IMR-90 (cell line): Measurements from ENCODE around the gene BAIAP2. TPM values are rescaled to one million over a fixed set of nuclear protein-coding genes. Genes with fewer than 3 reads are reported as not detected.

ENCODE experiments used
- ATAC-seq: fragments of 200-7000 bp; cut with Tn5 transposase; 2 replicates; pipeline ENCODE4 v1.9.1; 2020; ENCODE audit warnings: low read depth, mild to moderate bottlenecking, moderate library complexity
- BruUV-seq: library from RNA; stranded (reverse); fragments of 400-500 nt; replicated peaks from 2 replicates; lab custom pipeline; 2021; lab: Mats Ljungman, UMichigan
- CTCF ChIA-PET: fragments of 300-600 bp; formaldehyde crosslinking; extraction: SDS; loops from one replicate; lab custom pipeline; 2021; ENCODE audit warnings: antibody characterized with exemption; lab: Yijun Ruan, JAX
- POLR2A ChIA-PET: fragments of 300-600 bp; sonication (Branson Sonifier 250); formaldehyde crosslinking; loops from one replicate; lab custom pipeline; 2022; ENCODE audit warnings: antibody characterized with exemption; ENCODE audit not compliant: unreplicated experiment; lab: Charles Lee
- DNase-seq: peaks from one replicate; pipeline ENCODE4 v3.0.0; 2013
- H2AFZ ChIP-seq: replicated peaks from 2 replicates; pipeline ENCODE3; 2013; ENCODE audit warnings: low read length, mild to moderate bottlenecking; ENCODE audit not compliant: poor library complexity
- H2AK5ac ChIP-seq: 2 replicates; pipeline ENCODE4 v1.6.1; 2013; ENCODE audit warnings: low read depth, low read length, inconsistent platforms
- H2AK9ac ChIP-seq: replicated peaks from 2 replicates; pipeline ENCODE3; 2013; ENCODE audit warnings: mild to moderate bottlenecking, low read depth, low read length, moderate library complexity; ENCODE audit not compliant: poor library complexity
- H2BK120ac ChIP-seq: 2 replicates; pipeline ENCODE4 v1.6.1; 2013; ENCODE audit warnings: low read depth, low read length, inconsistent platforms
- H2BK15ac ChIP-seq: 3 replicates; pipeline ENCODE4 v1.6.1; 2013; ENCODE audit warnings: low read depth, low read length, inconsistent platforms
- H2BK20ac ChIP-seq: 2 replicates; pipeline ENCODE4 v1.6.1; 2013; ENCODE audit warnings: low read depth, mild to moderate bottlenecking, inconsistent platforms, low read length, moderate library complexity
- H2BK5ac ChIP-seq: 2 replicates; pipeline ENCODE4 v1.6.1; 2013; ENCODE audit warnings: mild to moderate bottlenecking, low read depth, low read length, inconsistent platforms; ENCODE audit not compliant: poor library complexity, severe bottlenecking
- H3K14ac ChIP-seq: replicated peaks from 2 replicates; pipeline ENCODE4 v1.6.1; 2013; ENCODE audit warnings: low read depth, low read length, inconsistent platforms
- H3K18ac ChIP-seq: 2 replicates; pipeline ENCODE4 v1.6.1; 2013; ENCODE audit warnings: low read depth, low read length, control low read depth
- H3K23ac ChIP-seq: 2 replicates; pipeline ENCODE4 v1.6.1; 2013; ENCODE audit warnings: low read depth, low read length, inconsistent platforms
- H3K27ac ChIP-seq: 2 replicates; pipeline ENCODE4 v1.5.1; 2013; ENCODE audit warnings: mild to moderate bottlenecking, control low read depth, low read length; ENCODE audit not compliant: insufficient read depth
- H3K27me3 ChIP-seq: 2 replicates; pipeline ENCODE4 v1.6.1; 2013; ENCODE audit warnings: low read length; ENCODE audit not compliant: control insufficient read depth, insufficient read depth
- H3K36me3 ChIP-seq: 2 replicates; pipeline ENCODE4 v1.6.1; 2013; ENCODE audit warnings: low read length, mixed read lengths; ENCODE audit not compliant: control insufficient read depth, insufficient read depth
- H3K4ac ChIP-seq: 2 replicates; pipeline ENCODE4 v1.6.1; 2013; ENCODE audit warnings: low read depth, low read length, inconsistent platforms
- H3K4me1 ChIP-seq: 2 replicates; pipeline ENCODE4 v1.6.1; 2013; ENCODE audit warnings: low read length, mixed read lengths; ENCODE audit not compliant: control insufficient read depth, insufficient read depth
- H3K4me2 ChIP-seq: 2 replicates; pipeline ENCODE4 v1.6.1; 2013; ENCODE audit warnings: low read depth, mild to moderate bottlenecking, control low read depth, low read length, moderate library complexity
- H3K4me3 ChIP-seq: 2 replicates; pipeline ENCODE4 v1.5.1; 2013; ENCODE audit warnings: low read depth, mild to moderate bottlenecking, control low read depth, low read length, moderate library complexity; ENCODE audit not compliant: insufficient read depth
- H3K56ac ChIP-seq: 2 replicates; pipeline ENCODE4 v1.6.1; 2013; ENCODE audit warnings: low read length, inconsistent platforms; ENCODE audit not compliant: insufficient read depth; ENCODE audit errors: extremely low read depth
- H3K79me1 ChIP-seq, 2 experiments: 2 replicates each; pipeline ENCODE4 v1.6.1; 2013; ENCODE audit warnings: low read length in 2 of 2, inconsistent platforms in 1 of 2, low read depth in 1 of 2
- H3K9ac ChIP-seq: 2 replicates; pipeline ENCODE4 v1.6.1; 2013; ENCODE audit warnings: low read depth, low read length, control low read depth
- H3K9me1 ChIP-seq: 2 replicates; pipeline ENCODE4 v1.6.1; 2013; ENCODE audit warnings: low read length, inconsistent platforms; ENCODE audit not compliant: insufficient read depth
- H3K9me3 ChIP-seq: 2 replicates; pipeline ENCODE4 v1.6.1; 2013; ENCODE audit warnings: low read length; ENCODE audit not compliant: control insufficient read depth, insufficient read depth
- H4K20me1 ChIP-seq: 2 replicates; pipeline ENCODE4 v1.6.1; 2013; ENCODE audit warnings: low read length, inconsistent platforms; ENCODE audit not compliant: insufficient read depth
- H4K5ac ChIP-seq: 2 replicates; pipeline ENCODE4 v1.6.1; 2013; ENCODE audit warnings: mild to moderate bottlenecking, low read depth, low read length, control low read depth
- H4K8ac ChIP-seq, 2 experiments: 2 replicates each; pipeline ENCODE4 v1.6.1; 2013; ENCODE audit warnings: low read depth in 2 of 2, low read length in 2 of 2, control low read depth in 1 of 2, inconsistent platforms in 1 of 2
- H4K91ac ChIP-seq: 2 replicates; pipeline ENCODE4 v1.6.1; 2013; ENCODE audit warnings: low read depth, low read length, inconsistent platforms; ENCODE audit not compliant: insufficient read depth
- FOS ChIP-seq: fragments of 150-350 bp; IDR thresholded peaks from 2 replicates; pipeline ENCODE4 v1.6.1; 2016; ENCODE audit warnings: low read depth, low read length
- MXI1 ChIP-seq: IDR thresholded peaks from 2 replicates; pipeline ENCODE4 v1.6.1; 2012; ENCODE audit warnings: low read depth, mild to moderate bottlenecking, low read length, moderate library complexity, borderline replicate concordance
- WGBS, 2 experiments: methylation state at CpG; one replicate each; pipeline versions ENCODE4 v1.1.5 to v1.1.7; 2013; ENCODE audit warnings: missing lambda C conversion rate in 2 of 2; ENCODE audit not compliant: insufficient read length in 1 of 2; ENCODE audit errors: extremely low coverage in 2 of 2; 5-methylcytosine and 5-hydroxymethylcytosine counted together
- dilution Hi-C: fragments of 300-500 bp; cut with HindIII; formaldehyde crosslinking; loops from one replicate; pipeline ENCODE4 v1.14.3; 2018; ENCODE audit warnings: low sequenced_read_pairs; ENCODE audit not compliant: unreplicated experiment
- in situ Hi-C: fragments of 300-500 bp; cut with MboI; formaldehyde crosslinking; loops from 3 replicates; pipeline ENCODE4 v1.14.3; 2019; ENCODE audit warnings: low sequenced_read_pairs, inconsistent platforms, mixed read lengths
- intact Hi-C: fragments of 100-400 bp; cut with micrococcal nuclease; formaldehyde crosslinking; loops from 2 replicates; pipeline ENCODE4 v1.10.0; 2022
- polyA plus RNA-seq, 3 experiments: library from polyadenylated mRNA; depleted of rRNA; stranded (reverse); fragments of >200 nt; gene quantifications; 2 replicates each; pipeline ENCODE4 v1.2.3, GENCODE V29; 2012; ENCODE audit warnings: low replicate concordance in 1 of 3
- total RNA-seq: library from RNA; depleted of rRNA; stranded (reverse); fragments of >200 nt; gene quantifications from 2 replicates; pipeline ENCODE4 v1.2.3, GENCODE V29; 2012
- TF ChIP-seq, protein P1 (sequence below): fragments of 150-350 bp; IDR thresholded peaks from 2 replicates; pipeline ENCODE4 v1.6.1; 2016; ENCODE audit warnings: low read depth, mild to moderate bottlenecking, low read length, moderate library complexity, borderline replicate concordance

The BAIAP2 gene
- total and polyA plus RNA-seq, 2 of the 4 experiments (the other 2 are of a cell fraction) = 18.3 to 32.6 TPM

DNA sequence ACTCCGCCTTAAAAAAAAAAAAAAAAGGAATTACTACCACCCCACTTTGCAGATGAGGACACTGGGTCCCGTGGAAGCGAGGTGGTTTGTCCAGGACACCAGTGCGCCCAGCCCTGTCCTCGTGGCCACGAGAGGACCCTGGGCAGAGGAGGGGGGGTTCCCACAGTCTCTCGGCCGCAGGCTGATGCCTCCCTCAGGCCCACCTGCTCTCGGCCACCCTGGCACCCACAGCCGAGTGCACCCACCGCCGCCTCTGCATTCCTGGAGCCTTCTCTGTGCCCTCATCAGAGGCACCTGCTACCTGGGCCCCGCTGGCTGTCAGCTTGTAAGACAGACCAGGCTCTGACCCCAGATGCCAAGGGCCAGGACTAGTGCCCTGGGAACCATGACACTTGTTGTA, 102.3 kb downstream of the BAIAP2 start:
- Histone ChIP-seq H4K8ac (no peak overlapping the region), H4K5ac (no peak overlapping the region)
- POLR2A ChIA-PET = no interaction called here

More for the DNA sequence above, 102.3 kb downstream of the BAIAP2 start:
- peak overlapping the region; percentile 23 for H2AFZ ChIP-seq
- H3K14ac ChIP-seq = no peak overlapping the region
- DNase-seq = no peak
- TF ChIP-seq, protein P1, sequence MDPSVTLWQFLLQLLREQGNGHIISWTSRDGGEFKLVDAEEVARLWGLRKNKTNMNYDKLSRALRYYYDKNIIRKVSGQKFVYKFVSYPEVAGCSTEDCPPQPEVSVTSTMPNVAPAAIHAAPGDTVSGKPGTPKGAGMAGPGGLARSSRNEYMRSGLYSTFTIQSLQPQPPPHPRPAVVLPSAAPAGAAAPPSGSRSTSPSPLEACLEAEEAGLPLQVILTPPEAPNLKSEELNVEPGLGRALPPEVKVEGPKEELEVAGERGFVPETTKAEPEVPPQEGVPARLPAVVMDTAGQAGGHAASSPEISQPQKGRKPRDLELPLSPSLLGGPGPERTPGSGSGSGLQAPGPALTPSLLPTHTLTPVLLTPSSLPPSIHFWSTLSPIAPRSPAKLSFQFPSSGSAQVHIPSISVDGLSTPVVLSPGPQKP = no peak
- TF ChIP-seq FOS (no peak), MXI1 (no peak)
- no peak overlapping the region for H4K91ac ChIP-seq
- no peak for ATAC-seq
- no peak overlapping the region for H3K18ac ChIP-seq
- dilution Hi-C loops = no loop called here
- H3K4me3 ChIP-seq = no peak overlapping the region
- H2BK15ac ChIP-seq = no peak overlapping the region
- H3K4ac ChIP-seq = no peak overlapping the region
- no TSS peak for BruUV-seq
- no peak overlapping the region for H3K27ac ChIP-seq
- CTCF ChIA-PET = no interaction called here
- H2BK5ac ChIP-seq = no peak overlapping the region
- H3K23ac ChIP-seq = no peak overlapping the region
- H3K9ac ChIP-seq = no peak overlapping the region
- 80% methylated on average over 5 of the region's 13 CpGs; no CpG with 5 or more reads in 1 of the 2 experiments for WGBS, 2 experiments
- no peak overlapping the region for H2AK5ac ChIP-seq
- no peaks in the 10 kb centered on the region for H3K79me1 ChIP-seq
- no peaks in the 10 kb centered on the region for H3K4me1 ChIP-seq
- in situ Hi-C loops = no loop called here
- H3K36me3 ChIP-seq = no peaks in the 10 kb centered on the region
- H2BK120ac ChIP-seq = no peak overlapping the region
- H3K56ac ChIP-seq = no peak overlapping the region
- H3K9me1 ChIP-seq = peaks cover 3% of the 10 kb centered on the region; the same call in 1 of the 2 replicates
- no peak overlapping the region for H2BK20ac ChIP-seq
- no peak overlapping the region for H3K4me2 ChIP-seq
- intact Hi-C loops = no loop called here
- no peaks in the 10 kb centered on the region for H3K9me3 ChIP-seq
- H2AK9ac ChIP-seq = no peak overlapping the region
- peaks cover 13% of the 10 kb centered on the region; the same call in 1 of the 2 replicates for H3K27me3 ChIP-seq
- H4K20me1 ChIP-seq = no peaks in the 10 kb centered on the region
